CD4-positive, alpha-beta T cell treated with Interleukin-10 for 1 hour (primary cell): Measurements from ENCODE around the gene RSBN1.
A peak's percentile ranks its signal among the peaks of the same experiment; 100 is the strongest.
"Not testable (repeated sequence)": the region's sequence is repeated elsewhere in the genome, so short reads cannot be mapped to it uniquely, and the experiment has no call there.

ENCODE experiments used
- DNase-seq: peaks from one replicate; pipeline ENCODE4 v3.0.0-alpha.2; 2020

Gene RSBN1

GRCh38 chr1:113779542-113779941, 32.7 kb downstream of the RSBN1 start:
- no peak for DNase-seq

- DNase-seq = no peak
Measured at GRCh38 chr1:113777561-113777960, 34.7 kb downstream of the RSBN1 start.

- DNase-seq = no peak
Measured at GRCh38 chr1:113770031-113770430, 42.2 kb downstream of the RSBN1 start.

GRCh38 chr1:113769601-113769970, 42.7 kb downstream of the RSBN1 start:
- no peak for DNase-seq

GRCh38 chr1:113768916-113769600, 43.2 kb downstream of the RSBN1 start:
- DNase-seq = no peak

- DNase-seq = no peak
Measured at GRCh38 chr1:113765306-113766230, 46.7 kb downstream of the RSBN1 start.

GRCh38 chr1:113763661-113764060, 48.6 kb downstream of the RSBN1 start:
- no peak for DNase-seq

- no peak for DNase-seq
Measured at GRCh38 chr1:113761937-113762336, 50.3 kb downstream of the RSBN1 start.

GRCh38 chr1:113760102-113761080, 51.9 kb downstream of the RSBN1 start:
- DNase-seq = no peak

GRCh38 chr1:113759333-113760101, 52.8 kb downstream of the RSBN1 start, which contains the start of gene PHTF1:
Gene PHTF1 (minus strand): TSS chr1:113759486. CDS start chr1:113758703, 783 bp downstream.
- DNase-seq = peak; percentile 60

- DNase-seq = peak; percentile 64
Measured at GRCh38 chr1:113758631-113759332, 53.5 kb downstream of the RSBN1 start.

GRCh38 chr1:113756461-113756860, 55.8 kb downstream of the RSBN1 start:
- DNase-seq = no peak

- not testable (repeated sequence) for DNase-seq
Measured at GRCh38 chr1:113753333-113753732, 58.9 kb downstream of the RSBN1 start.

- no peak for DNase-seq
Measured at GRCh38 chr1:113751516-113751915, 60.8 kb downstream of the RSBN1 start.

GRCh38 chr1:113751114-113751513, 61.2 kb downstream of the RSBN1 start:
- DNase-seq = no peak

- DNase-seq = no peak
Measured at GRCh38 chr1:113749402-113749801, 62.9 kb downstream of the RSBN1 start.

GRCh38 chr1:113747376-113747775, 64.9 kb downstream of the RSBN1 start:
- DNase-seq = no peak

- no peak for DNase-seq
Measured at GRCh38 chr1:113745425-113745824, 66.9 kb downstream of the RSBN1 start.

GRCh38 chr1:113744114-113744513, 68.2 kb downstream of the RSBN1 start:
- no peak for DNase-seq

GRCh38 chr1:113742515-113742914, 69.8 kb downstream of the RSBN1 start:
- DNase-seq = peak; percentile 14

GRCh38 chr1:113734357-113735055, 77.8 kb downstream of the RSBN1 start:
- no peak for DNase-seq
